ENCODE data around the gene NHSL1. TPM values are rescaled to one million over a fixed set of nuclear protein-coding genes. Genes with fewer than 3 reads are reported as not detected.
A peak's percentile ranks its signal among the peaks of the same experiment; 100 is the strongest.
"Not testable (repeated sequence)": the region's sequence is repeated elsewhere in the genome, so short reads cannot be mapped to it uniquely, and the experiment has no call there.

The NHSL1 gene
- total and polyA plus RNA-seq, 11 donors = 13.9 to 103 (median 46.1) TPM

GRCh38 chr6:138427701-138428100 lies 71.6 kb downstream of the NHSL1 start:
- 65 to 72% (median 67%) methylated on average over 8 of the region's 8 CpGs for WGBS, 4 donors
- Histone ChIP-seq H3K9me3 (no peaks in the 10 kb centered on the region), H3K4me1 (peaks cover 0 to 58% (median 23%) of the 10 kb centered on the region in 12 donors), H3K27me3 (no peaks in the 10 kb centered on the region), H3K36me3 (peaks cover 0 to 45% (median 13%) of the 10 kb centered on the region in 9 donors), H3K4me3 (no peak overlapping the region), H3K27ac (peak overlapping the region in 9 of 12 donors; percentile 3 to 64 (median 42))
- TF ChIP-seq, protein P1, sequence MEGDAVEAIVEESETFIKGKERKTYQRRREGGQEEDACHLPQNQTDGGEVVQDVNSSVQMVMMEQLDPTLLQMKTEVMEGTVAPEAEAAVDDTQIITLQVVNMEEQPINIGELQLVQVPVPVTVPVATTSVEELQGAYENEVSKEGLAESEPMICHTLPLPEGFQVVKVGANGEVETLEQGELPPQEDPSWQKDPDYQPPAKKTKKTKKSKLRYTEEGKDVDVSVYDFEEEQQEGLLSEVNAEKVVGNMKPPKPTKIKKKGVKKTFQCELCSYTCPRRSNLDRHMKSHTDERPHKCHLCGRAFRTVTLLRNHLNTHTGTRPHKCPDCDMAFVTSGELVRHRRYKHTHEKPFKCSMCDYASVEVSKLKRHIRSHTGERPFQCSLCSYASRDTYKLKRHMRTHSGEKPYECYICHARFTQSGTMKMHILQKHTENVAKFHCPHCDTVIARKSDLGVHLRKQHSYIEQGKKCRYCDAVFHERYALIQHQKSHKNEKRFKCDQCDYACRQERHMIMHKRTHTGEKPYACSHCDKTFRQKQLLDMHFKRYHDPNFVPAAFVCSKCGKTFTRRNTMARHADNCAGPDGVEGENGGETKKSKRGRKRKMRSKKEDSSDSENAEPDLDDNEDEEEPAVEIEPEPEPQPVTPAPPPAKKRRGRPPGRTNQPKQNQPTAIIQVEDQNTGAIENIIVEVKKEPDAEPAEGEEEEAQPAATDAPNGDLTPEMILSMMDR (IDR thresholded peaks at IDR 0.05) = no peak
- no peak for TF ChIP-seq POLR2A (IDR thresholded peaks at IDR 0.05)
- intact Hi-C loops (cut with DNase I) = loop anchor here (1.0 to 10.0 kb wide), 12 partner anchors 77 to 340 kb away; no protein-coding TSS in a partner anchor
- no peak for DNase-seq
- no peak for ATAC-seq

DNA sequence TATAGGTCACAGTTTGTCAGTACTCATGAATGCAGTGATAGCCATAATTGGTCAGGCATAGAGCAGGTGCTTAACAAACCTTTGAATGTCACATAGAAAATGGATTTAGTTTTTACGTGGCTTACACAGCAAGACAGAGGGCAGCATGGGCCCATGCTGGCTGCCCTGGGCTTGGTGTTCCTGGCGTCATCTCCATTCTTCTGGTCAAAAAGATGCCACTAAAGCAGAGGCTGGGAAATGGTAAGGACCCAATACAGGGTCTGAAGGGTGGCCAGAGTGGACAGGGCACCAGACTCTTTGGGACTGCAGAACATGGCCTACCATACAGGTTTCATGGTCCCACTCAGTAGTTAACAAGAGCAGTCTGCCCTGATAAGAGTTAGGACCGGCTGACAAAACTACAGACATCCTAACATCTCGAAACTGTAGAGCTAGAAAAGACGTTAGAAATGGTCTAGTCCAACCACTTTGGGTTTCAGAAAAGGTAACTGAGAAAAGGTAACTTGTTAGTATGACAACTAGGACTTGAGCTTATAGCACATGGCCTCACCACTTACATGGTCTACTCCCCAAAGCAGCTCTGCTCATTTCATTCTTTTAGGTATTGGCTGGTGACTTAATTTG lies 72.7 kb downstream of the NHSL1 start:
- ATAC-seq = no peak
- DNase-seq = no peak
- Histone ChIP-seq H3K27me3 (no peaks in the 10 kb centered on the region), H3K36me3 (peaks cover 0 to 45% (median 13%) of the 10 kb centered on the region in 9 donors), H3K4me3 (no peak overlapping the region), H3K27ac (peak overlapping the region in 5 of 12 donors; percentile 1 to 26 (median 6)), H3K9me3 (no peaks in the 10 kb centered on the region), H3K4me1 (peaks cover 0 to 57% (median 19%) of the 10 kb centered on the region in 12 donors)
- no peak for TF ChIP-seq POLR2A (IDR thresholded peaks at IDR 0.05)
- TF ChIP-seq, protein P1 (IDR thresholded peaks at IDR 0.05) = peak in 2 of 12 donors; percentile 19
- WGBS, 4 donors = 63 to 74% (median 69%) methylated on average over 5 of the region's 5 CpGs
- intact Hi-C loops (cut with DNase I) = loop anchor here (5.0 to 10.0 kb wide), 9 partner anchors 78 to 341 kb away; no protein-coding TSS in a partner anchor

DNA sequence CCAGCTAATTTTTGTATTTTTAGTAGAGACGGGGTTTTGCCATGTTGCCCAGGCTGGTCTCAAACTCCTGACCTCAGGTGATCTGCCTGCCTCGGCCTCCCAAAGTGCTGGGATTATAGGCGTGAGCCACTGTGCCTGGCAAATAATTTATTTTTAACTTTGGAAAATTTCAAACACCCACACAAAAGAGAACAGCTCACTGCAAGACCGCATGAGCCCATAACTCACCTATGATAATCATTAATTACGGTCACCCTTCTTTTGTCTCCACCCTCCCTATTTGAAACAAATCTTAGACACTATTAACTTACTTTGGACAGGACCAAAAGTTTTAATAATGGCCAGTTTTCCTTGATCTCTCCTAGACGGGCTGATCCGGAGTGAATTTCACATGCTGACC lies 74.0 kb downstream of the NHSL1 start:
- not testable (repeated sequence) for ATAC-seq, DNase-seq, H3K4me3 ChIP-seq, H3K9me3 ChIP-seq, H3K27me3 ChIP-seq, H3K27ac ChIP-seq
- H3K4me1 ChIP-seq = peaks cover 0 to 45% (median 13%) of the 10 kb centered on the region in 12 donors
- H3K36me3 ChIP-seq = peaks cover 0 to 55% (median 19%) of the 10 kb centered on the region in 9 donors
- WGBS, 4 donors = 89 to 90% (median 89%) methylated on average over 7 of the region's 7 CpGs
- intact Hi-C loops (cut with DNase I) = loop anchor here (5.0 to 10.0 kb wide), 9 partner anchors 80 to 342 kb away; no protein-coding TSS in a partner anchor

GRCh38 chr6:138424004-138424904 lies 75.0 kb downstream of the NHSL1 start:
- H3K27me3 ChIP-seq = no peaks in the 10 kb centered on the region
- peaks cover 0 to 55% (median 19%) of the 10 kb centered on the region in 9 donors for H3K36me3 ChIP-seq
- no peak for DNase-seq
- H3K4me3 ChIP-seq = no peak overlapping the region
- 91 to 94% (median 92%) methylated on average over 48 of the region's 48 CpGs for WGBS, 4 donors
- ATAC-seq = peak in 1 of 4 donors; percentile 30
- peaks cover 0 to 35% (median 9%) of the 10 kb centered on the region in 12 donors for H3K4me1 ChIP-seq
- no peak overlapping the region for H3K27ac ChIP-seq
- no peak for TF ChIP-seq POLR2A (IDR thresholded peaks at IDR 0.05)
- TF ChIP-seq, protein P1 (IDR thresholded peaks at IDR 0.05) = no peak
- H3K9me3 ChIP-seq = no peaks in the 10 kb centered on the region
- intact Hi-C loops (cut with DNase I) = loop anchor here in 5 of 10 donors (5.0 to 10.0 kb wide), 5 partner anchors 81 to 348 kb away; partner anchors contain the start of gene CCDC28A (in 1 of the 5)
